Central memory CD8-positive, alpha-beta T cell (primary cell): ENCODE measurements around the gene FOSL1.

Experiments
- ATAC-seq: fragments of 150-1000 bp; cut with Tn5 transposase; replicated peaks from 2 replicates; pipeline ENCODE4 v1.10.0; 2022; ENCODE audit warnings: mild to moderate bottlenecking, moderate FRiP score, moderate number of reproducible peaks; ENCODE audit not compliant: poor library complexity, severe bottlenecking; ENCODE audit errors: extremely low read depth
- DNase-seq, 2 donors: peaks; one replicate each; pipeline ENCODE4 v3.0.0; 2021; ENCODE audit warnings: low spot score in 2 of 2
- H3K27ac Mint-ChIP-seq: one replicate; pipeline ENCODE4 v1.8.0; 2022; ENCODE audit warnings: low read depth, mild to moderate bottlenecking, moderate library complexity, mixed read lengths
- H3K27me3 Mint-ChIP-seq: one replicate; pipeline ENCODE4 v1.8.0; 2022; ENCODE audit warnings: mixed read lengths
- H3K36me3 Mint-ChIP-seq: one replicate; pipeline ENCODE4 v1.8.0; 2022; ENCODE audit warnings: mild to moderate bottlenecking, moderate library complexity, mixed read lengths; ENCODE audit not compliant: insufficient read depth
- H3K4me1 Mint-ChIP-seq: one replicate; pipeline ENCODE4 v1.8.0; 2022; ENCODE audit warnings: mixed read lengths
- H3K4me3 Mint-ChIP-seq: one replicate; pipeline ENCODE4 v1.8.0; 2022; ENCODE audit warnings: mild to moderate bottlenecking, moderate library complexity, mixed read lengths
- H3K9me3 Mint-ChIP-seq: one replicate; pipeline ENCODE4 v1.8.0; 2022; ENCODE audit warnings: mixed read lengths

The FOSL1 gene

GRCh38 chr11:65890324-65891218, 9.6 kb downstream of the FOSL1 start, which contains the start of gene CCDC85B:
Gene CCDC85B, plus strand, starts transcription at chr11:65890673. Its CDS starts 111 bp downstream, at chr11:65890784.
- Mint-ChIP-seq H3K27me3 (no peaks in the 10 kb centered on the region), H3K4me1 (peaks cover 55% of the 10 kb centered on the region), H3K36me3 (peaks cover 19% of the 10 kb centered on the region), H3K9me3 (no peaks in the 10 kb centered on the region), H3K4me3 (peak within 1 kb of the TSS; percentile 84), H3K27ac (peak within 1 kb of the TSS; percentile 94)
- peak; percentile 98 for DNase-seq
- peak; percentile 65 for ATAC-seq

GRCh38 chr11:65888163-65888814, 11.9 kb downstream of the FOSL1 start, which contains the start of gene FIBP:
Gene FIBP, minus strand, starts transcription at chr11:65888471. Its CDS starts 53 bp downstream, at chr11:65888418.
- Mint-ChIP-seq H3K36me3 (peaks cover 24% of the 10 kb centered on the region), H3K4me1 (peaks cover 65% of the 10 kb centered on the region), H3K27me3 (no peaks in the 10 kb centered on the region), H3K27ac (peak within 1 kb of the TSS; percentile 94), H3K4me3 (peak within 1 kb of the TSS; percentile 84), H3K9me3 (no peaks in the 10 kb centered on the region)
- ATAC-seq (peak; percentile 68), DNase-seq (peak; percentile 86 to 87)

- no peak for DNase-seq
Observed at GRCh38 chr11:65887723-65888162, 12.4 kb downstream of the FOSL1 start.

GRCh38 chr11:65886826-65887722, 13.1 kb downstream of the FOSL1 start:
- Mint-ChIP-seq H3K36me3 (peaks cover 28% of the 10 kb centered on the region), H3K4me3 (peak overlapping the region; percentile 84), H3K27me3 (no peaks in the 10 kb centered on the region), H3K27ac (no peak overlapping the region), H3K9me3 (no peaks in the 10 kb centered on the region), H3K4me1 (peaks cover 55% of the 10 kb centered on the region)
- no peak for DNase-seq
- ATAC-seq = no peak

More at GRCh38 chr11:65887723-65888162, 12.4 kb downstream of the FOSL1 start:
- no peak for ATAC-seq
- Mint-ChIP-seq H3K4me3 (peak overlapping the region; percentile 84), H3K9me3 (no peaks in the 10 kb centered on the region), H3K4me1 (peaks cover 62% of the 10 kb centered on the region), H3K27ac (peak overlapping the region; percentile 94), H3K27me3 (no peaks in the 10 kb centered on the region), H3K36me3 (peaks cover 24% of the 10 kb centered on the region)

- no peak overlapping the region for H3K27ac Mint-ChIP-seq
- no peak for DNase-seq
- no peaks in the 10 kb centered on the region for H3K27me3 Mint-ChIP-seq
- H3K36me3 Mint-ChIP-seq = peaks cover 28% of the 10 kb centered on the region
- H3K9me3 Mint-ChIP-seq = no peaks in the 10 kb centered on the region
- no peak for ATAC-seq
- H3K4me3 Mint-ChIP-seq = peak overlapping the region; percentile 84
- H3K4me1 Mint-ChIP-seq = peaks cover 63% of the 10 kb centered on the region
Observed at GRCh38 chr11:65885808-65886536, 14.2 kb downstream of the FOSL1 start.

- DNase-seq (no peak), ATAC-seq (no peak)
- Mint-ChIP-seq H3K27ac (no peak overlapping the region), H3K36me3 (peaks cover 25% of the 10 kb centered on the region), H3K4me1 (peaks cover 68% of the 10 kb centered on the region), H3K4me3 (no peak overlapping the region), H3K27me3 (no peaks in the 10 kb centered on the region), H3K9me3 (no peaks in the 10 kb centered on the region)
Observed at GRCh38 chr11:65885231-65885630, 15.0 kb downstream of the FOSL1 start.

- H3K4me1 Mint-ChIP-seq = peaks cover 68% of the 10 kb centered on the region
- DNase-seq (peak; percentile 66 to 73), ATAC-seq (peak; percentile 21)
- peaks cover 22% of the 10 kb centered on the region for H3K36me3 Mint-ChIP-seq
- H3K9me3 Mint-ChIP-seq = no peaks in the 10 kb centered on the region
- no peaks in the 10 kb centered on the region for H3K27me3 Mint-ChIP-seq
- H3K27ac Mint-ChIP-seq = peak overlapping the region; percentile 41
- H3K4me3 Mint-ChIP-seq = no peak overlapping the region
Observed at GRCh38 chr11:65884716-65885092, 15.5 kb downstream of the FOSL1 start.

GRCh38 chr11:65883786-65884715, 16.1 kb downstream of the FOSL1 start:
- Mint-ChIP-seq H3K4me1 (peaks cover 68% of the 10 kb centered on the region), H3K9me3 (no peaks in the 10 kb centered on the region), H3K27ac (peak overlapping the region; percentile 41), H3K4me3 (no peak overlapping the region), H3K27me3 (no peaks in the 10 kb centered on the region), H3K36me3 (peaks cover 22% of the 10 kb centered on the region)
- ATAC-seq (no peak), DNase-seq (no peak)

GRCh38 chr11:65883058-65883761, 17.0 kb downstream of the FOSL1 start:
- H3K27ac Mint-ChIP-seq = no peak overlapping the region
- DNase-seq (no peak), ATAC-seq (no peak)
- H3K4me1 Mint-ChIP-seq = peaks cover 68% of the 10 kb centered on the region
- no peaks in the 10 kb centered on the region for H3K27me3 Mint-ChIP-seq
- no peak overlapping the region for H3K4me3 Mint-ChIP-seq
- H3K36me3 Mint-ChIP-seq = peaks cover 16% of the 10 kb centered on the region
- no peaks in the 10 kb centered on the region for H3K9me3 Mint-ChIP-seq

GRCh38 chr11:65882120-65883057, 17.8 kb downstream of the FOSL1 start:
- peaks cover 67% of the 10 kb centered on the region for H3K4me1 Mint-ChIP-seq
- H3K9me3 Mint-ChIP-seq = no peaks in the 10 kb centered on the region
- H3K27me3 Mint-ChIP-seq = no peaks in the 10 kb centered on the region
- DNase-seq = no peak
- H3K36me3 Mint-ChIP-seq = peaks cover 11% of the 10 kb centered on the region
- peak overlapping the region; percentile 91 for H3K27ac Mint-ChIP-seq
- no peak for ATAC-seq
- H3K4me3 Mint-ChIP-seq = peak overlapping the region; percentile 81
